WTC11 (cell line): ENCODE data around the gene ABCB8.

Source experiments
- AFF4 ChIP-seq: sonication (generic); formaldehyde crosslinking; IDR thresholded peaks from 2 replicates; pipeline ENCODE4 v1.8.1; 2023; ENCODE audit warnings: mild to moderate bottlenecking, missing genetic modification reagents, borderline replicate concordance
- ATF6 ChIP-seq: sonication (generic); formaldehyde crosslinking; IDR thresholded peaks from 2 replicates; pipeline ENCODE4 v1.8.1; 2023; ENCODE audit warnings: mild to moderate bottlenecking, missing genetic modification reagents
- CTCF ChIP-seq: fragments of 200-600 bp; IDR thresholded peaks from 2 replicates; pipeline ENCODE4 v1.8.0; 2022; ENCODE audit warnings: antibody characterized with exemption
- ELF4 ChIP-seq: sonication (generic); formaldehyde crosslinking; IDR thresholded peaks from 2 replicates; pipeline ENCODE4 v1.8.1; 2022; ENCODE audit warnings: low read depth, mild to moderate bottlenecking, moderate library complexity, missing genetic modification reagents
- ESRRA ChIP-seq: sonication (generic); formaldehyde crosslinking; IDR thresholded peaks from 2 replicates; pipeline ENCODE4 v1.8.1; 2022; ENCODE audit warnings: mild to moderate bottlenecking, missing genetic modification reagents, borderline replicate concordance
- IRF1 ChIP-seq: sonication (generic); formaldehyde crosslinking; IDR thresholded peaks from 2 replicates; pipeline ENCODE4 v1.8.0; 2023; ENCODE audit warnings: missing genetic modification reagents
- MAX ChIP-seq: sonication (generic); formaldehyde crosslinking; IDR thresholded peaks from 2 replicates; pipeline ENCODE4 v1.8.0; 2022; ENCODE audit warnings: mild to moderate bottlenecking, missing genetic modification reagents
- NFE2L1 ChIP-seq: sonication (generic); formaldehyde crosslinking; IDR thresholded peaks from 2 replicates; pipeline ENCODE4 v1.8.1; 2023; ENCODE audit warnings: missing genetic modification reagents
- NR3C1 ChIP-seq: sonication (generic); formaldehyde crosslinking; conservative IDR thresholded peaks from 2 replicates; pipeline ENCODE4 v1.8.1; 2023; ENCODE audit warnings: low read depth, mild to moderate bottlenecking, missing genetic modification reagents
- PRRX2 ChIP-seq: fragments of 250-450 bp; sonication (Bioruptor Pico); IDR thresholded peaks from 2 replicates; pipeline ENCODE4 v1.8.0; 2021; ENCODE audit warnings: mild to moderate bottlenecking
- RORB ChIP-seq: fragments of 250-450 bp; sonication (Bioruptor Pico); IDR thresholded peaks from 2 replicates; pipeline ENCODE4 v1.9.0; 2021; ENCODE audit warnings: mild to moderate bottlenecking
- ZMAT4 ChIP-seq: fragments of 250-450 bp; sonication (Bioruptor Pico); IDR thresholded peaks from 2 replicates; pipeline ENCODE4 v1.9.0; 2021; ENCODE audit warnings: mild to moderate bottlenecking
- ZNF138 ChIP-seq: sonication (generic); formaldehyde crosslinking; conservative IDR thresholded peaks from 2 replicates; pipeline ENCODE4 v1.8.1; 2022; ENCODE audit warnings: mild to moderate bottlenecking, moderate library complexity, missing genetic modification reagents

- TF ChIP-seq CTCF (no peak), ELF4 (CRISPR knock-in tag) (no peak), NFE2L1 (CRISPR knock-in tag) (no peak), ZMAT4 (no peak), AFF4 (CRISPR knock-in tag) (no peak), ZNF138 (CRISPR knock-in tag) (no peak), IRF1 (CRISPR knock-in tag) (no peak), MAX (CRISPR knock-in tag) (no peak), ATF6 (CRISPR knock-in tag) (no peak), RORB (CRISPR knock-in tag) (no peak), ESRRA (CRISPR knock-in tag) (no peak), PRRX2 (CRISPR knock-in tag) (no peak), NR3C1 (CRISPR knock-in tag) (no peak)
Observed at GRCh38 chr7:151095123-151095797, 67.0 kb downstream of the ABCB8 start.
